PFSK-1 (cell line): ENCODE data around the gene UNG.

Experiments used
- FOXP2 ChIP-seq: optimal IDR thresholded peaks from 2 replicates; pipeline ENCODE3; 2011; ENCODE audit warnings: borderline replicate concordance, control low read depth, inconsistent platforms; ENCODE audit not compliant: insufficient read depth; ENCODE audit errors: extremely low read length, extremely low read depth
- POLR2AphosphoS5 ChIP-seq: IDR thresholded peaks from 2 replicates; pipeline ENCODE4 v1.6.1; 2012; ENCODE audit warnings: low read depth, mild to moderate bottlenecking, control low read depth, low read length, moderate library complexity
- SIN3A ChIP-seq: IDR thresholded peaks from 2 replicates; pipeline ENCODE4 v1.6.1; 2012; ENCODE audit warnings: mild to moderate bottlenecking, low read length, moderate library complexity, borderline replicate concordance; ENCODE audit not compliant: insufficient read depth
- TAF1 ChIP-seq: IDR thresholded peaks from 2 replicates; pipeline ENCODE4 v1.6.1; 2012; ENCODE audit warnings: low read length, control low read depth, borderline replicate concordance; ENCODE audit not compliant: insufficient read depth
- TF ChIP-seq, protein P1 (sequence below), 2 experiments: IDR thresholded peaks; 2 replicates each; pipeline versions ENCODE4 v1.6.1 to v1.8.0; 2011 to 2012; ENCODE audit warnings: low read depth in 2 of 2, low read length in 2 of 2, control low read depth in 1 of 2, inconsistent platforms in 1 of 2, mild to moderate bottlenecking in 1 of 2, moderate library complexity in 1 of 2; ENCODE audit not compliant: insufficient read depth in 1 of 2

DNA sequence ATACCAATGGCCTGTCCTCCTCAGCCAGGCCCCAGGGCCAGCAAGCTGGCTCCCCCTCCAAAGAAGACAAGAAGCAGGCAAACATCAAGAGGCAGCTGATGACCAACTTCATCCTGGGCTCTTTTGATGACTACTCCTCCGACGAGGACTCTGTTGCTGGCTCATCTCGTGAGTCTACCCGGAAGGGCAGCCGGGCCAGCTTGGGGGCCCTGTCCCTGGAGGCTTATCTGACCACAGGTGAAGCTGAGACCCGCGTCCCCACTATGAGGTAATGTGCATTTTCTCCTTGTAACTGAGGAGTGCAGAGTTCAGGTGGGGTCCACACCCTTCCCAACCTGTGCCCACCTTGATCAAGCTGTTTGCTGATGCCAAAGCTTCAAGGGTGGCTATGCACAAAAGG lies 42.4 kb downstream of the UNG start:
- TF ChIP-seq FOXP2 (no peak), TAF1 (no peak), POLR2AphosphoS5 (no peak), SIN3A (no peak)
- TF ChIP-seq, protein P1, sequence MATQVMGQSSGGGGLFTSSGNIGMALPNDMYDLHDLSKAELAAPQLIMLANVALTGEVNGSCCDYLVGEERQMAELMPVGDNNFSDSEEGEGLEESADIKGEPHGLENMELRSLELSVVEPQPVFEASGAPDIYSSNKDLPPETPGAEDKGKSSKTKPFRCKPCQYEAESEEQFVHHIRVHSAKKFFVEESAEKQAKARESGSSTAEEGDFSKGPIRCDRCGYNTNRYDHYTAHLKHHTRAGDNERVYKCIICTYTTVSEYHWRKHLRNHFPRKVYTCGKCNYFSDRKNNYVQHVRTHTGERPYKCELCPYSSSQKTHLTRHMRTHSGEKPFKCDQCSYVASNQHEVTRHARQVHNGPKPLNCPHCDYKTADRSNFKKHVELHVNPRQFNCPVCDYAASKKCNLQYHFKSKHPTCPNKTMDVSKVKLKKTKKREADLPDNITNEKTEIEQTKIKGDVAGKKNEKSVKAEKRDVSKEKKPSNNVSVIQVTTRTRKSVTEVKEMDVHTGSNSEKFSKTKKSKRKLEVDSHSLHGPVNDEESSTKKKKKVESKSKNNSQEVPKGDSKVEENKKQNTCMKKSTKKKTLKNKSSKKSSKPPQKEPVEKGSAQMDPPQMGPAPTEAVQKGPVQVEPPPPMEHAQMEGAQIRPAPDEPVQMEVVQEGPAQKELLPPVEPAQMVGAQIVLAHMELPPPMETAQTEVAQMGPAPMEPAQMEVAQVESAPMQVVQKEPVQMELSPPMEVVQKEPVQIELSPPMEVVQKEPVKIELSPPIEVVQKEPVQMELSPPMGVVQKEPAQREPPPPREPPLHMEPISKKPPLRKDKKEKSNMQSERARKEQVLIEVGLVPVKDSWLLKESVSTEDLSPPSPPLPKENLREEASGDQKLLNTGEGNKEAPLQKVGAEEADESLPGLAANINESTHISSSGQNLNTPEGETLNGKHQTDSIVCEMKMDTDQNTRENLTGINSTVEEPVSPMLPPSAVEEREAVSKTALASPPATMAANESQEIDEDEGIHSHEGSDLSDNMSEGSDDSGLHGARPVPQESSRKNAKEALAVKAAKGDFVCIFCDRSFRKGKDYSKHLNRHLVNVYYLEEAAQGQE (IDR thresholded peaks at IDR 0.05; ENCODE audit: insufficient read depth in 1 of 2, low read depth in 2 of 2, low read length in 2 of 2), result no peak
